ENCODE measurements around the gene NKX6-2.

Gene NKX6-2

DNA sequence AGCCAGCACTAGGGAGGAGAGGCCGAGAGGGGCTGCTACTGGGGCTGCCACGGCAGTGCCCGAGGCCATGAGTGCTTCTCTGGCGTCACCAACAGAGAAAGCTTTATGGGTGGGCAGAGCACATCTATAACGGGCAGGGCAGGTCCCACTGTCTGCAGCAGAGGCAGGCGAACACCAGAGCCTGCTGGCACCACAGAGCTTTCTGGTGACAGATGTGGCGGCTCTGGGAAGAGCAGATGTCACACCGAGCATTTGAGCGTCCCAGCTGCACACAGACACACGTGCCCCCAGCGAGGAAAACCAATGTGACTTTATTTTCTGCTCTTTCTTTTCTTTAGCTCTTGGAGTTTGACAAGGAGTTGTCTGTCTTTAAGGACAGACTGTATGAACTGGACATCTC, 20.5 kb downstream of the NKX6-2 start:
- Histone ChIP-seq H3K4me3 (ENCODE audit: low read depth, low read length, poor library complexity, severe bottlenecking) (no peak overlapping the region), H3K4me1 (ENCODE audit: insufficient read depth, low read length, severe bottlenecking) (no peaks in the 10 kb centered on the region), H4K20me1 (ENCODE audit: insufficient read depth, low read length) (no peaks in the 10 kb centered on the region), H3K9me2 (ENCODE audit: low read depth, low read length) (no peaks in the 10 kb centered on the region), H3K79me2 (ENCODE audit: insufficient read depth, low read length) (no peaks in the 10 kb centered on the region), H3K36me3 (ENCODE audit: insufficient read depth, low read length) (no peaks in the 10 kb centered on the region), H2AFZ (ENCODE audit: low read length) (no peak overlapping the region), H3K9me3 (ENCODE audit: low read length) (no peaks in the 10 kb centered on the region), H3F3A (ENCODE audit: insufficient read depth, low read length) (no peaks in the 10 kb centered on the region), H3K27me3 (ENCODE audit: insufficient read depth, low read length) (no peaks in the 10 kb centered on the region), H3K9ac (ENCODE audit: low read length) (no peak overlapping the region), H3K4me2 (ENCODE audit: low read length) (no peak overlapping the region), H3K27ac (ENCODE audit: low read depth, low read length, poor library complexity, severe bottlenecking) (no peak overlapping the region)
- no peak for TF ChIP-seq EZH2 (IDR thresholded peaks at IDR 0.05; ENCODE audit: borderline replicate concordance, low read length)
- TF ChIP-seq, protein P1, sequence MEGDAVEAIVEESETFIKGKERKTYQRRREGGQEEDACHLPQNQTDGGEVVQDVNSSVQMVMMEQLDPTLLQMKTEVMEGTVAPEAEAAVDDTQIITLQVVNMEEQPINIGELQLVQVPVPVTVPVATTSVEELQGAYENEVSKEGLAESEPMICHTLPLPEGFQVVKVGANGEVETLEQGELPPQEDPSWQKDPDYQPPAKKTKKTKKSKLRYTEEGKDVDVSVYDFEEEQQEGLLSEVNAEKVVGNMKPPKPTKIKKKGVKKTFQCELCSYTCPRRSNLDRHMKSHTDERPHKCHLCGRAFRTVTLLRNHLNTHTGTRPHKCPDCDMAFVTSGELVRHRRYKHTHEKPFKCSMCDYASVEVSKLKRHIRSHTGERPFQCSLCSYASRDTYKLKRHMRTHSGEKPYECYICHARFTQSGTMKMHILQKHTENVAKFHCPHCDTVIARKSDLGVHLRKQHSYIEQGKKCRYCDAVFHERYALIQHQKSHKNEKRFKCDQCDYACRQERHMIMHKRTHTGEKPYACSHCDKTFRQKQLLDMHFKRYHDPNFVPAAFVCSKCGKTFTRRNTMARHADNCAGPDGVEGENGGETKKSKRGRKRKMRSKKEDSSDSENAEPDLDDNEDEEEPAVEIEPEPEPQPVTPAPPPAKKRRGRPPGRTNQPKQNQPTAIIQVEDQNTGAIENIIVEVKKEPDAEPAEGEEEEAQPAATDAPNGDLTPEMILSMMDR (IDR thresholded peaks at IDR 0.05; ENCODE audit: low read length) = no peak

DNA sequence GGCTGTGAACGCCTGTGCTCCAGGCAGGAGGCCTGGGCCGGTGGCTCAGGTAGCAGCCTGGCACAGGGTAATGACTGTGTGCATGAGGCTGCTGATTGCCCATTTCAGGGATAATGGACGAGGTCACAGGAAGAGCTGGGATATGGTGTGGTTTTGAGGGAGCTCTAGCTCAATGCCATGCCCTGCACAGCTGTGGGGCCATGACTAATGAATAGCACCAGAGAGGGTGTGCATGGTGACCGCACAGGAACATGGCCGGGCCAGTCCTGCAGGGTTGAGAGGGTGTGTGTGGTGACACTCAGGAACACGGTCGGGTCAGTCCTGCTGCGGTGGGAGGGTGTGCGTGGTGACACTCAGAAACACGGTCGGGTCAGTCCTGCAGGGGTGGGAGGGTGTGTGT, 21.8 kb downstream of the NKX6-2 start:
- no peaks in the 10 kb centered on the region for H3K36me3 ChIP-seq (ENCODE audit: insufficient read depth, low read length)
- no peaks in the 10 kb centered on the region for H3K9me3 ChIP-seq (ENCODE audit: low read length)
- H3K9ac ChIP-seq (ENCODE audit: low read length) = no peak overlapping the region
- no peak overlapping the region for H3K27ac ChIP-seq (ENCODE audit: low read depth, low read length, poor library complexity, severe bottlenecking)
- no peaks in the 10 kb centered on the region for H3K79me2 ChIP-seq (ENCODE audit: insufficient read depth, low read length)
- H3K4me3 ChIP-seq (ENCODE audit: low read depth, low read length, poor library complexity, severe bottlenecking) = no peak overlapping the region
- no peaks in the 10 kb centered on the region for H3K27me3 ChIP-seq (ENCODE audit: insufficient read depth, low read length)
- H3K4me2 ChIP-seq (ENCODE audit: low read length) = no peak overlapping the region
- no peak for TF ChIP-seq EZH2 (IDR thresholded peaks at IDR 0.05; ENCODE audit: borderline replicate concordance, low read length)
- TF ChIP-seq, protein P1 (IDR thresholded peaks at IDR 0.05; ENCODE audit: low read length) = no peak
- H3K9me2 ChIP-seq (ENCODE audit: low read depth, low read length) = no peaks in the 10 kb centered on the region
- no peaks in the 10 kb centered on the region for H4K20me1 ChIP-seq (ENCODE audit: insufficient read depth, low read length)
- H3K4me1 ChIP-seq (ENCODE audit: insufficient read depth, low read length, severe bottlenecking) = no peaks in the 10 kb centered on the region
- no peaks in the 10 kb centered on the region for H3F3A ChIP-seq (ENCODE audit: insufficient read depth, low read length)
- H2AFZ ChIP-seq (ENCODE audit: low read length) = no peak overlapping the region

DNA sequence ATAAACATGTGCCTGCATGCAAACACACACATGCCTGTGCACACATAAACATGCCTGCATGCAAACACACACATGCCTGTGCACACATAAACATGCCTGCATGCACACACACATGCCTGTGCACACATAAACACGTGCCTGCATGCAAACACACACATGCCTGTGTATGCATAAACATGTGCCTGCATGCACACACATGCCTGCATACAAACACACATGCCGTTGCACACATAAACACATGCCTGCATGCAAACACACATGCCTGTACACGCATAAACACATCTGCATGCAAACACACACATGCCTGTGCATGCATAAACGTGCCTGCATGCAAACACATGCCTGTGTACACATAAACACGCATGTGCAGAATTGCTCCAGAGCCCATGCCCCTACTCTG, 22.4 kb downstream of the NKX6-2 start:
- Histone ChIP-seq H3K9me2 (ENCODE audit: low read depth, low read length) (no peaks in the 10 kb centered on the region), H3K9me3 (ENCODE audit: low read length) (no peaks in the 10 kb centered on the region), H3K4me3 (ENCODE audit: low read depth, low read length, poor library complexity, severe bottlenecking) (no peak overlapping the region), H3K36me3 (ENCODE audit: insufficient read depth, low read length) (no peaks in the 10 kb centered on the region), H2AFZ (ENCODE audit: low read length) (no peak overlapping the region), H3K27ac (ENCODE audit: low read depth, low read length, poor library complexity, severe bottlenecking) (no peak overlapping the region), H3K4me2 (ENCODE audit: low read length) (no peak overlapping the region), H4K20me1 (ENCODE audit: insufficient read depth, low read length) (no peaks in the 10 kb centered on the region), H3K4me1 (ENCODE audit: insufficient read depth, low read length, severe bottlenecking) (no peaks in the 10 kb centered on the region), H3F3A (ENCODE audit: insufficient read depth, low read length) (no peaks in the 10 kb centered on the region), H3K9ac (ENCODE audit: low read length) (no peak overlapping the region), H3K27me3 (ENCODE audit: insufficient read depth, low read length) (no peaks in the 10 kb centered on the region), H3K79me2 (ENCODE audit: insufficient read depth, low read length) (no peaks in the 10 kb centered on the region)
- TF ChIP-seq EZH2 (IDR thresholded peaks at IDR 0.05; ENCODE audit: borderline replicate concordance, low read length) = no peak
- TF ChIP-seq, protein P1 (IDR thresholded peaks at IDR 0.05; ENCODE audit: low read length) = no peak
